Measurements from ENCODE around the gene CERK. TPM values are rescaled to one million over a fixed set of nuclear protein-coding genes. Genes with fewer than 3 reads are reported as not detected.
A peak's percentile ranks its signal among the peaks of the same experiment; 100 is the strongest.
"Not testable (repeated sequence)": the region's sequence is repeated elsewhere in the genome, so short reads cannot be mapped to it uniquely, and the experiment has no call there.

The CERK gene
- polyA plus RNA-seq, 1 of the 3 experiments (the other 2 are of a cell fraction) = 32.6 TPM

DNA sequence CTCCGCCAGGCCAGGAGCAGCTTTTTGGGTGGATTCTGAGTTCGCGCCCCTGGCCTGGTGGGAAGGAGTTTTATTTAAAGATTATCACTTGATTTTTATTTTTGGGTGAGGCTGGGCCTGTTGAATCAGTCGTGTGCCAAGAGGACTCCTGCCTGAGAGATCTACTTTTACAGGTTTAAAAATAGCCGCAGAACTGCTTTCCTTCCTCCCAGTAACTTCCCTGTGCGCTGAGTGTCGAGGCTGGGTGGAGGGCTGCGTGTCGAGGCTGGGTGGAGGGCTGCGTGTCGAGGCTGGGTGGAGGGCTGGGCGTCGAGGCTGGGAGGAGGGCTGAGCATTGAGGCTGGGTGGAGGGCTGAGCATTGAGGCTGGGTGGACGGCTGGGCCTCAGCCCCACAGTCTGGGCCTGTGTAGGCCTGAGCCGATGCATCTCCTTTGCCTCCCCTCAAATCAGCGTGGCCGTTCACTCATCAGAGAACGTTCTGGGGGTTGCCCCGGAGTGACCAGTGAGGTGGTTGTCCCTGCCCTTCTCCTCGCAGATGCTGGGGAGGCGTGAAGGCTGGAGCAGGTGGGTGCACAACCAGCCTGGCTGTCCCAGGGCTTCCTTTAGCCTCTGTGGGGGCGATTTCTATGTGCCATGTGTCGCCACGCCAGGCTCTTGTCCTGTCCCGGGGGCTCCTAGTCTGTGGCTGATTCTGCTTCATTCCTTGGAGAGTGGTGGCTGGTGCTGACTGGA, 87.8 kb downstream of the CERK start (continued):
- TF ChIP-seq, protein P1, sequence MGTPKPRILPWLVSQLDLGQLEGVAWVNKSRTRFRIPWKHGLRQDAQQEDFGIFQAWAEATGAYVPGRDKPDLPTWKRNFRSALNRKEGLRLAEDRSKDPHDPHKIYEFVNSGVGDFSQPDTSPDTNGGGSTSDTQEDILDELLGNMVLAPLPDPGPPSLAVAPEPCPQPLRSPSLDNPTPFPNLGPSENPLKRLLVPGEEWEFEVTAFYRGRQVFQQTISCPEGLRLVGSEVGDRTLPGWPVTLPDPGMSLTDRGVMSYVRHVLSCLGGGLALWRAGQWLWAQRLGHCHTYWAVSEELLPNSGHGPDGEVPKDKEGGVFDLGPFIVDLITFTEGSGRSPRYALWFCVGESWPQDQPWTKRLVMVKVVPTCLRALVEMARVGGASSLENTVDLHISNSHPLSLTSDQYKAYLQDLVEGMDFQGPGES (IDR thresholded peaks at IDR 0.05; ENCODE audit: low read depth, low read length) = no peak
- TF ChIP-seq GATA2 (CRISPR knock-in tag; IDR thresholded peaks at IDR 0.05) = no peak
- no peak for TF ChIP-seq POLR2AphosphoS5 (IDR thresholded peaks at IDR 0.05; ENCODE audit: low read depth, low read length)

DNA sequence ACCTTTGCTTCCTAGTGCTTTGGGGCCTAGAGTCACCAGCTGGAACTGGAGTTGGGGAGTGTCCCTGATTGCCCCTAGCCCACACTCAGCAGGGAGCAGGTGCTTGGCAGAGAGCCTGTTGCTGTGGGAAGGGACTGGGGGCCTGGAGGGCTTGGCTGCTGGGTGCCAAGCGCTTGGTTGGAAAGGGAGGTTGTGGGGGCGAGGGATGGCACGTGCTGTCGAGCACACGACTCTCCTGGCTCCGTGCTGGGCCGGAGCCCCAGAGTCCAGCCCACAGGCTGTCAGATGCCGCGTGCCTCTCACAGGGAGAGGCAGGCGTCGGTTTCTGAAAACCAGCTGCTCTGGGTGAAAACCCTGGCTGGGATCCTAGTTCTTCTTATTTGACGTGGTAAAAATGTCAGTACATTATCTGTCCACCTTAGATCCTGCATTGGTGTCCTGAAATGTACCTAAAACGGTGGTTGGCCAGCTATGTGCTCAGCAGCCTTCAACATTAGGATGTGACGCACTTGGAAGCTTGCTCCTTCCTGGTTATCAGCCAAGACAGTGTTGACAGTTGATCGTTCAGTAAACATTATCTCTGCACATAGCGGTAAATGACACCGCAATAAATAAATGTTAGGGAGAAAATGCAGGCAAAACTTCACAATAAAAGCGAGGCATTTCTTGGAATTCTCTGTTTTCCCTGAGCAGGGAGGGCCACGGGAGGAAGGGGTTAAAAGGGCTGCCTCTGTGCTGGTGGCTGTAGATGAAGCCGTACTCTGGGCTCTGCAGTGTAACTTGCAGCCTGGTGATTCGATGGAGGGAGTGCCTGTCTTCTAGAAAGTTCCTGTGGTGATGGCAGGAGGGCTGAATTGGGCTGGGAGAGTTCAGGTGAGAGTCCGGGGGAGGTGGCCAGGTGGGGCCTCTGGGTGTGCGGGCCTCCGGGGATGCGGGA, 88.6 kb downstream of the CERK start:
- DNase-seq = no peak
- no peak overlapping the region for H3K9ac ChIP-seq
- no peak overlapping the region for H3K4me3 ChIP-seq (ENCODE audit: low read depth in 2 of 2, low read length in 1 of 2)
- 0 out of 2 replicates have a peak, but pooled peaks cover 3% of the 10 kb centered on the region for H4K20me1 ChIP-seq (ENCODE audit: insufficient read depth)
- H3K36me3 ChIP-seq (replicated peaks in 1 of 2; ENCODE audit: control insufficient read depth in 1 of 2, insufficient read depth in 2 of 2, low read length in 1 of 2) = no peaks in the 10 kb centered on the region
- no peaks in the 10 kb centered on the region for H3K9me3 ChIP-seq
- H3K27me3 ChIP-seq (ENCODE audit: insufficient read depth) = no peaks in the 10 kb centered on the region
- 80% methylated on average over 20 of the region's 25 CpGs for WGBS (ENCODE audit: low lambda C conversion rate)
- peak overlapping the region in 1 of 2 experiments; percentile 45; a peak in 2 of 4 replicates for H3K27ac ChIP-seq (ENCODE audit: low read depth in 2 of 2, low read length in 1 of 2)
- TF ChIP-seq EP300 (IDR thresholded peaks at IDR 0.05; ENCODE audit: borderline replicate concordance in 1 of 2, low read depth in 1 of 2, low read length in 1 of 2) (peak in 1 of 2 experiments; percentile 59; a peak in 2 of 4 replicates), MXI1 (IDR thresholded peaks at IDR 0.05; ENCODE audit: low read depth, low read length) (0 out of 2 replicates have a peak, but pooled peaks have one; percentile 18)
- TF ChIP-seq, protein P2, sequence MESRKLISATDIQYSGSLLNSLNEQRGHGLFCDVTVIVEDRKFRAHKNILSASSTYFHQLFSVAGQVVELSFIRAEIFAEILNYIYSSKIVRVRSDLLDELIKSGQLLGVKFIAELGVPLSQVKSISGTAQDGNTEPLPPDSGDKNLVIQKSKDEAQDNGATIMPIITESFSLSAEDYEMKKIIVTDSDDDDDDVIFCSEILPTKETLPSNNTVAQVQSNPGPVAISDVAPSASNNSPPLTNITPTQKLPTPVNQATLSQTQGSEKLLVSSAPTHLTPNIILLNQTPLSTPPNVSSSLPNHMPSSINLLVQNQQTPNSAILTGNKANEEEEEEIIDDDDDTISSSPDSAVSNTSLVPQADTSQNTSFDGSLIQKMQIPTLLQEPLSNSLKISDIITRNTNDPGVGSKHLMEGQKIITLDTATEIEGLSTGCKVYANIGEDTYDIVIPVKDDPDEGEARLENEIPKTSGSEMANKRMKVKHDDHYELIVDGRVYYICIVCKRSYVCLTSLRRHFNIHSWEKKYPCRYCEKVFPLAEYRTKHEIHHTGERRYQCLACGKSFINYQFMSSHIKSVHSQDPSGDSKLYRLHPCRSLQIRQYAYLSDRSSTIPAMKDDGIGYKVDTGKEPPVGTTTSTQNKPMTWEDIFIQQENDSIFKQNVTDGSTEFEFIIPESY (IDR thresholded peaks at IDR 0.05; ENCODE audit: borderline replicate concordance, low read depth) = no peak
- H3K4me1 ChIP-seq (ENCODE audit: control insufficient read depth in 1 of 2, insufficient read depth in 2 of 2, low read depth in 1 of 2, low read length in 1 of 2) = peaks cover 0 to 41% of the 10 kb centered on the region in 2 experiments; a peak in 1 of 4 replicates
- H3K9me2 ChIP-seq = no peaks in the 10 kb centered on the region
- H3K4me2 ChIP-seq = no peak overlapping the region
- no peaks in the 10 kb centered on the region for H3K79me2 ChIP-seq (ENCODE audit: insufficient read depth)
- ChIA-PET POLR2A (no interaction called here), CTCF (interaction anchor here (0.6 to 1.6 kb wide), 3 partner anchors 11 to 86 kb away, joined by 3 to 6 read pairs (median 5); no protein-coding TSS in a partner anchor)
- H2AFZ ChIP-seq (ENCODE audit: low read depth) = no peak overlapping the region
- H3F3A ChIP-seq (replicated peaks; ENCODE audit: insufficient read depth) = no peaks in the 10 kb centered on the region

DNA sequence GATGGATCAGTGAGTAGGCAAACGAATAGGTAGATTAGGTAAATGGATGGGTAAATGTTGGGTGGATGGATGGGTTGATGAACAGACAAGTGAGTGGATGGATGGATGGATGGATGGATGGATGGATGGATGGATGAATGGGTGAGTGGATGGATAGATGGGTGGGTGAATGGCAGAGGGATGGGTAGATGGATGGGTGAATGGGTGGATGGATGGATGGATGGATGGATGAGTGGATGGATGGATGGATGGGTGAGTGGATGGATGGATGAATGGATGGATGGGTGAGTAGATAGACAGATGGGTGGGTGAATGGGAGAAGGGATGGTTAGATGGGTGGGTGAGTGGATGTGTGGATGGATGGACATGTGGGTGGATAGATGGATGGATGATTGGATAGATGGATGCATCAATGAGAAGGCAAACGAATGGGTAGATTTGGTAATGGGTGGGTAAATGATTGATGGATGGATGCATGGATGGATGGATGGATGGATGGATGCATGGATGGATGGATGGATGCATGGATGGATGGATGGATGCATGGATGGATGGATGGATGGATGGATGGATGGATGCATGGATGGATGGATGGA, 89.7 kb downstream of the CERK start:
- H3K4me1 ChIP-seq (ENCODE audit: control insufficient read depth in 1 of 2, insufficient read depth in 2 of 2, low read depth in 1 of 2, low read length in 1 of 2) = peaks cover 0 to 44% of the 10 kb centered on the region in 2 experiments; a peak in 1 of 4 replicates
- DNase-seq; H3K4me2 ChIP-seq; H2AFZ ChIP-seq (ENCODE audit: low read depth); H3K9me3 ChIP-seq; H3K36me3 ChIP-seq (replicated peaks in 1 of 2; ENCODE audit: control insufficient read depth in 1 of 2, insufficient read depth in 2 of 2, low read length in 1 of 2); H3K27me3 ChIP-seq (ENCODE audit: insufficient read depth); H3K9me2 ChIP-seq; H3K27ac ChIP-seq (ENCODE audit: low read depth in 2 of 2, low read length in 1 of 2); H4K20me1 ChIP-seq (ENCODE audit: insufficient read depth); H3K79me2 ChIP-seq (ENCODE audit: insufficient read depth); H3F3A ChIP-seq (replicated peaks; ENCODE audit: insufficient read depth); H3K4me3 ChIP-seq (ENCODE audit: low read depth in 2 of 2, low read length in 1 of 2); H3K9ac ChIP-seq; POLR2A ChIA-PET: not testable (repeated sequence)
- 74% methylated on average over 2 of the region's 2 CpGs for WGBS (ENCODE audit: low lambda C conversion rate)
- CTCF ChIA-PET = interaction anchor here (0.6 to 1.5 kb wide), 2 partner anchors 59 to 85 kb away, joined by 3 to 7 read pairs; no protein-coding TSS in a partner anchor
